ENCODE data around the gene CHMP1A.

Gene CHMP1A

DNA sequence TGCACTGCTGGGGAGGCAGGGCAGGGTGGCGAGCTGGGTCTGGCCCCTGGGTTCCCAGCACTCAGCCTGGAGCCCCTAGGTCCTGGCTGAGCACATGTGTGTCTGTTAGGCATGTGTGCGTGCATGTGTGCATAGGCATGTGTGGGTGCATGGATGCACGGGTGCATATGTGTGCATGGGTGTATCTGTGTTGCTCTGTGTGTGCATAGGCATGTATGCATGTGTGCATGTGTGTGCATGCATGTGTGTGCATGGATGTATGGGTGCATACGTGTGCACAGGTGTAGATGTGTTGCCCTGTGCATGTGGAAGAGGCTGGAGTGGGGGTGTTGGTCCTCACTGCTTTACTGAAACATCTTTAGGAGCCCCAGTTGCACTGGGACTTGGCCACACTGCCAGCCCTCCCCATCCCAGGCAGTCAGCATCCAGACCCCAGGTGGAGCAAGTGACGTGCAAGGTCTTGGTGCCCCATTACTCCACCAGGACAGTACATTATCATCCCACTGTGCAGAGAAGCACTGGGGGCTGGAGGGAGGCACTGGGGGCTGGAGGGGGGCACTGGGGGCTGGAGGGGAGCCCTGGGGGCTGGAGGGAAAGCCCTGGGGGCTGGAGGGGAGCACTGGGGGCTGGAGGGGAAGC lies 54.4 kb downstream of the CHMP1A start:
- no peak for DNase-seq

DNA sequence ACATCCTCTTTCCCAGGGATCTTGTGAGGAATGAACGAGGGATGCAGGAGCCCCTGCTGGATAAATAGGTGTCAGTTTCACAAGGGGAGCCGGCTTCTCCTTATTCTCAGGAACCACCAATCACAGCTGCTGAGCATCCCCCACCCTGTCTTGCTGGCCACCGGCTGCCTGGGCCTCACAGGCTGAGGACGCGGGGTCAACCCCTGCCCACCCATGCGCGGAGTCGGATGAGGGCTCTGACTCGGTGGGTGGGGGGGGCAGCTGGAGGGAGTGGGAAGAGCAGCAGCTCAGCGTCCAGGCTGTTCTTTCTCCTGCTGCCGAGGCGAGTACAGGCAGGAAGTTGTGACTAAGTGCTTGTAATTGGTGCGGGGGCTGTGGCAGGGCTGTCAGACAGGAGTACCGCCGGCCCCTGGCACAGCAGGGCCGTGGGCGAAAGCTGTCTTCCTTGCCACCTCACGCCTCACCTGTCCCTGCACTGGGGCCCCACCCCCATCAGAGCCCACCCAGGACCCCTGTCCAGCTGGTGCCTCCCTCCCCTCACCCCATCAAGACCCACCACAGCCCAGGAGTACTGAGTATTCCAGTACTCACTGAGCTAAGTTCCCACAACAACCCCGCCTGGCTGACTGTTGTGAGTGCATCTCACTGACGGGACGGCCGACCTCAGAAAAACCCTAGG lies 55.1 kb downstream of the CHMP1A start:
- DNase-seq, result peak; percentile 65

GRCh38 chr16:89601906-89602272 lies 55.6 kb downstream of the CHMP1A start:
- no peak for DNase-seq

GRCh38 chr16:89600956-89601355 lies 56.6 kb downstream of the CHMP1A start:
- no peak for DNase-seq

- no peak for DNase-seq
These were observed 57.1 kb downstream of the CHMP1A start for GRCh38 chr16:89600427-89600826.

DNA sequence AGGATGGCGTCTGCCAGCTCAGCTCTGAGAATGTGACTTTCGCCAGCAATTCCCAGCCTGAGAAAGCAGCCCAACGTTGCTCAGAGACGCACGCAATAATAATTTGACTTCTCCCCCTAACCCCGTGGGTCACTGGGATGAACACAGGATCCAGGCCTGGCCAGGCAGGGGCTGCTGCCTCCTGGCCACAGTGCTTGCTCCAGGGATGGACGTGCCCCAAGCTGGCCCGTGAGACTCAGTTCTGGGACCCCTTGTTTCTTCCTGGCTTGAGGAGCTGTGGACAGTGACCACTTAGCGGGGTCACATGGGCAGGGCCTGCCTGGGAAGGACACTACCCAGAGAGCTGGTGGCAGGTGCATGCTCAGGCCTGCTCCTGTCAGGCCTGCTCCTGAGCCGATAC lies 57.6 kb downstream of the CHMP1A start:
- DNase-seq, result no peak

DNA sequence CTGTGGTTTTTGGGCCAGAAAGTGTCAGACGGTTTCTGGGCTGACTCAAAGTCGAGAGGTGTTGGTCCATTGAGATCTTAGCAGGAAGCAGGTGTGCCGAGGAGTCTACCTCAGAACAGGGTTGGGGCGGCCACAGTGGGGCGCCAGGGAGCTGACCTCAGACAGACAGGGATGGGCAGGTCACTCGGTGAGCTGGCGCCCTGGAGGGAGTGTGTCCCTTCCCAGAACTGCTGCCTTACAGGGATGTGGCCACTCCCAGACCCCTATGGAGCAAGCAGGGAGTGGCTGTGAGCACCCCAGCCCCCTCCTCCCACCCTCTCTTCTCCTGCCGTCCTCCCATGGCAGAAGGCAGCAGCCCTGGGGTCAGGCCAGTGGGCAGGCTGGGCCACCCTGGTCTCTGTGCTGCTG lies 58.1 kb downstream of the CHMP1A start:
- DNase-seq, result no peak

- DNase-seq, result no peak
These were observed 59.3 kb downstream of the CHMP1A start for GRCh38 chr16:89598199-89598598.

DNA sequence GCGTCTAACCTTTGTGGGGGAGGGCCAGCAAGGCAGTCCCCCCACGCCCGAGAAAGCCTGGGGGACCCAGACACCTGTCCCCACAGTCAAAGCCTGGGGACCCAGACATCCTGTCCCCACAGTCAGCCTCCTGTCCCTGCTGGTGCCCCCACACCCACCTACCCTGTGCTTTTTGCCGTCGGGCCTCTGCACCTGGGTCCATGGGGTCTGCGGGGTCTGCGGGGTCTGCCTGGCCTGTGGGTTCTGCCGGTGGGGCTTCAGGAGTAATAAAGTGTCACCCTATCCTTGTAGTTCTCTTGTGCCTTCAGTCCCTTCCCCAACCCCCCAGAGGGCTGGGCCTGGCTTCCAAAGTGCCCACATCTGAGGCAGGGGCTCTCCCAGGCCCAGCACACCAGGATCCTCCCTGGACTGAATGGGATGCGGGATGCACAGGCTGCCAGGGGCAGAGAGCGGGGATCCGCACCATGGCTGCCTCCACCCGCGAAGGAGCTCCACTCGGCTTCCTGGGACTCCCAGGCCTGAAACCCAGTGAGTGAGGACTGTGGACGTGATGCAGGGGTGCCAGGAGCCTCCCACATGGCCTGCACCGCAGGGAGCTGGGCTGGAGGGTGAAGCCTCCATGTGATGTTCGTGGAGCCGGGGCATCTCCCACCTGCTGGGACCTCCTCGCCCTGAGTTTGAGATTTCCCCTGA lies 60.4 kb downstream of the CHMP1A start:
- no peak for DNase-seq

DNA sequence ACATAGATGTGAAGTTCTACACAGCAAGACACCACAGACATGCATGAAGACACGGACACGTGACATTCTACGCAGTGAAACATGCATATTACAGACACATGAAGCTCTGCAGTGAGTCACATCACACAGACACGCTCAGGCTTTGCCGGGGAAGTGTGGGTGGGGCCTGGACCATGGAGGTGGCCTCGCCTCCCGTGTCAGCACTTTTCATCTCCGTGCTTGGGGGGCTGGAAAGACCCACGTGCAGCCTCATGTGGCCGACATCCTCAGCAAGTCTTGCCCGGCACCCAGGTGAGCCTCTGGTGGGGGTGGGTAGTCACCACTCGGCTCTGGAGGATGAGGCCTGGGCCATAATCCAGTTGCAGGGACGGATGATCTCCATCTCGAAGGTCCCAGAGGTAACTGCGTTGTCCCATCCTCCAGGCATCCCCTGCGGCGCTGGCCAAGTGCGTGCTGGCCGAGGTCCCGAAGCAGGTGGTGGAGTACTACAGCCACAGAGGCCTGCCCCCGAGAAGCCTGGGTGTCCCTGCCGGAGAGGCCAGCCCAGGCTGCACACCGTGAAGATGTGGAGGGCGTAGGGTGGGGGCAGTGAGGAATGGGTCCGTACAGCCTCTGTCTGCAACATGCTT lies 61.3 kb downstream of the CHMP1A start:
- no peak for DNase-seq

DNA sequence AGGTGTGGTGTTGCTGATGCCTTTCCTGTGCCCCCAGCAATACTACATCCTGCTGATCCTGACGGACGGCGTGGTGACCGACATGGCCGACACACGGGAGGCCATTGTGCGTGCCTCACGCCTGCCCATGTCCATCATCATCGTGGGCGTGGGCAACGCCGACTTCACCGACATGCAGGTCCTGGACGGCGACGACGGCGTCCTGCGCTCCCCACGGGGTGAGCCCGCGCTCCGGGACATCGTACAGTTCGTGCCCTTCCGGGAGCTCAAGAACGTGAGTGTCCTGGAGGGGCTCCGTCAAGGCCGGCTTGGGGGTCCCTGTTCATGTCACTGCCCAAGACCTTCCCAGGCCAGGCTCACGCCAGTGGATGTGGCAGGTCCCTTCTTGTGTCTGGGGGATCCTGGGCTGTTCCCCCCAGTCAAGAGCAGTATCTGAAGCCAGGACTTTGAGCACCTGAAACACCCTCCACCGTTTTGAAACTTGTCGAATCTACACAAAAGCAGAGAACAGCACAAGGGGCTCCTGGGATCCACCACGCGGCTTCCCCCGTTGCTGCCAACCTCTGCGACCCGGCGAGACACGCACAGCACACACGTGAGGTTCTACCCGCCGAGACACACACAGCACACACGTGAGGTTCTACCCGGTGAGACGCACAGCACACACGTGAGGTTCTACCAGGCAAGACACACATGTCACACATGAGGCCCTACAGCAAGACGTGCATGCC lies 62.0 kb downstream of the CHMP1A start:
- DNase-seq, result no peak
